GM12878 (cell line): Measurements from ENCODE around the gene GSTP1. TPM values are rescaled to one million over a fixed set of nuclear protein-coding genes. Genes with fewer than 3 reads are reported as not detected.

Experiments used
- ATAC-seq: fragments of 200-7000 bp; cut with Tn5 transposase; 3 replicates; pipeline ENCODE4 v1.9.1; 2020; ENCODE audit warnings: mild to moderate bottlenecking, moderate library complexity
- BruUV-seq: library from RNA; stranded (reverse); fragments of 400-500 nt; replicated peaks from 2 replicates; lab custom pipeline; 2021; lab: Mats Ljungman, UMichigan
- CTCF ChIA-PET: fragments of 300-600 bp; sonication (Branson Sonifier 250); formaldehyde crosslinking; extraction: SDS; loops from one replicate; lab custom pipeline; 2021; ENCODE audit warnings: inconsistent platforms; lab: Yijun Ruan, JAX
- POLR2A ChIA-PET: fragments of 350-600 bp; formaldehyde crosslinking; extraction: SDS; loops from one replicate; lab custom pipeline; 2021; ENCODE audit warnings: inconsistent platforms; lab: Charles Lee
- RAD21 ChIA-PET: fragments of 300-600 bp; sonication (Branson Sonifier 250); formaldehyde crosslinking; loops from one replicate; lab custom pipeline; 2023; ENCODE audit warnings: antibody characterized with exemption; ENCODE audit not compliant: unreplicated experiment; lab: Charles Lee
- SMC1A ChIA-PET: fragments of 300-600 bp; sonication (Branson Sonifier 250); formaldehyde crosslinking; loops from one replicate; lab custom pipeline; 2023; ENCODE audit not compliant: unreplicated experiment, uncharacterized antibody; lab: Charles Lee
- DNase-seq: peaks from one replicate; pipeline ENCODE4 v3.0.0-alpha.2; 2011; ENCODE audit warnings: low read depth, low spot score
- FAIRE-seq: peaks from 3 replicates; lab custom pipeline; 2011; peaks lifted over from hg19 to GRCh38; lab: Jason Lieb, UNC
- H2AFZ ChIP-seq: 2 replicates; pipeline ENCODE4 v1.6.0; 2011; ENCODE audit warnings: low read depth, low read length, control low read depth; ENCODE audit not compliant: control insufficient read depth
- H3K27ac ChIP-seq: 2 replicates; pipeline ENCODE4 v1.5.1; 2011; ENCODE audit warnings: control low read depth; ENCODE audit not compliant: control insufficient read depth, insufficient read depth
- H3K27me3 ChIP-seq, 2 experiments: replicated peaks in 1 of 2; 2 replicates each; pipeline versions ENCODE4 v1.6.0 to v1.6.1; 2011; ENCODE audit warnings: low read length in 1 of 2; ENCODE audit not compliant: control insufficient read depth in 2 of 2, insufficient read depth in 2 of 2
- H3K36me3 ChIP-seq, 2 experiments: 2 replicates each; pipeline ENCODE4 v1.5.1; 2011; ENCODE audit warnings: low read length in 1 of 2; ENCODE audit not compliant: control insufficient read depth in 2 of 2, insufficient read depth in 2 of 2
- H3K4me1 ChIP-seq: 2 replicates; pipeline ENCODE4 v1.6.1; 2011; ENCODE audit warnings: mild to moderate bottlenecking, low read length, moderate library complexity, mixed read lengths; ENCODE audit not compliant: control insufficient read depth, insufficient read depth
- H3K4me2 ChIP-seq: 2 replicates; pipeline ENCODE4 v1.6.0; 2011; ENCODE audit warnings: control low read depth; ENCODE audit not compliant: control insufficient read depth, insufficient read depth
- H3K4me3 ChIP-seq: fragments of 200-600 bp; sonication (generic); 2 replicates; pipeline ENCODE4 v1.5.1; 2016
- H3K79me2 ChIP-seq: 2 replicates; pipeline ENCODE4 v1.6.0; 2011; ENCODE audit warnings: low read length; ENCODE audit not compliant: control insufficient read depth, insufficient read depth
- H3K9ac ChIP-seq: 2 replicates; pipeline ENCODE4 v1.8.0; 2011; ENCODE audit warnings: low read length, control low read depth, mixed read lengths; ENCODE audit not compliant: control insufficient read depth, insufficient read depth
- H3K9me3 ChIP-seq: replicated peaks from 3 replicates; pipeline ENCODE4 v1.5.1; 2011; ENCODE audit warnings: mild to moderate bottlenecking, low read length; ENCODE audit not compliant: control insufficient read depth, insufficient read depth
- H4K20me1 ChIP-seq: 2 replicates; pipeline ENCODE4 v1.6.0; 2011; ENCODE audit not compliant: control insufficient read depth, insufficient read depth
- ATF7 ChIP-seq: fragments of 450-650 bp; IDR thresholded peaks from 2 replicates; pipeline ENCODE4 v1.6.1; 2016; ENCODE audit warnings: low read depth, mild to moderate bottlenecking
- BMI1 ChIP-seq: fragments of 450-650 bp; IDR thresholded peaks from 2 replicates; pipeline ENCODE4 v1.6.1; 2016; ENCODE audit warnings: mild to moderate bottlenecking, moderate library complexity, borderline replicate concordance
- E2F8 ChIP-seq: fragments of 450-650 bp; IDR thresholded peaks from 2 replicates; pipeline ENCODE4 v1.6.1; 2018; ENCODE audit warnings: mild to moderate bottlenecking, low read depth, moderate library complexity; ENCODE audit not compliant: partially characterized antibody
- EP300 ChIP-seq, 2 experiments: fragments of 150-350 bp in 1 of 2; IDR thresholded peaks; 2 replicates each; pipeline ENCODE4 v1.6.1; 2011 to 2012; ENCODE audit warnings: low read depth in 2 of 2, low read length in 2 of 2, borderline replicate concordance in 1 of 2, improper control_type of control experiment in 1 of 2, inconsistent platforms in 1 of 2; ENCODE audit not compliant: control insufficient read depth in 1 of 2
- MXI1 ChIP-seq: fragments of 150-350 bp; IDR thresholded peaks from 2 replicates; pipeline ENCODE4 v1.6.1; 2011; ENCODE audit warnings: low read depth, mild to moderate bottlenecking, inconsistent platforms, low read length, improper control_type of control experiment
- MYB ChIP-seq: fragments of 150-350 bp; IDR thresholded peaks from 2 replicates; pipeline ENCODE4 v1.6.1; 2014; ENCODE audit warnings: mild to moderate bottlenecking, low read depth, low read length, borderline replicate concordance
- POLR2A ChIP-seq: IDR thresholded peaks from 2 replicates; pipeline ENCODE4 v1.6.1; 2011; ENCODE audit warnings: low read depth, mild to moderate bottlenecking, low read length
- SIX5 ChIP-seq: IDR thresholded peaks from 2 replicates; pipeline ENCODE4 v1.6.1; 2011; ENCODE audit warnings: mild to moderate bottlenecking, low read depth, low read length, moderate library complexity; ENCODE audit not compliant: severe bottlenecking
- USF1 ChIP-seq: IDR thresholded peaks from 2 replicates; pipeline ENCODE4 v1.6.1; 2011; ENCODE audit warnings: borderline replicate concordance, low read depth, mild to moderate bottlenecking, moderate library complexity, mixed read lengths, low read length; ENCODE audit not compliant: insufficient read depth; ENCODE audit errors: extremely low read length
- ZNF274 ChIP-seq: IDR thresholded peaks from one replicate; pipeline ENCODE4 v1.8.0; 2011; ENCODE audit not compliant: insufficient read length, insufficient read depth
- ZSCAN29 ChIP-seq: fragments of 450-650 bp; IDR thresholded peaks from 2 replicates; pipeline ENCODE4 v1.6.1; 2017; ENCODE audit warnings: mild to moderate bottlenecking, moderate library complexity
- WGBS: methylation state at CpG from one replicate; pipeline ENCODE4 v1.1.6; 2016; ENCODE audit warnings: low lambda C conversion rate; ENCODE audit not compliant: insufficient replicate concordance, insufficient coverage; ENCODE audit errors: missing lambda C conversion rate; 5-methylcytosine and 5-hydroxymethylcytosine counted together
- in situ Hi-C: fragments of 300-500 bp; cut with MboI; formaldehyde crosslinking; loops from 9 replicates; pipeline ENCODE4 v1.14.3; 2018; ENCODE audit warnings: mixed read lengths
- intact Hi-C: fragments of 100-400 bp; cut with micrococcal nuclease; formaldehyde crosslinking; loops from one replicate; pipeline ENCODE4 v1.14.2; 2022; ENCODE audit not compliant: unreplicated experiment
- polyA plus RNA-seq, 11 experiments: library from polyadenylated mRNA; depleted of rRNA in 4 of 11; unstranded in 6 of 11; stranded (reverse) in 5 of 11; fragments of >200 nt; fragmentation: Nextera tagmentation in 4 of 11; fragmentation: Illumina TruSeq in 1 of 11; extraction: Ambion mirVana in 4 of 11; extraction: Trizol in 1 of 11; gene quantifications; 1 replicate in 1 of 11; 2 replicates in 10 of 11; pipeline versions ENCODE4 v1.2.1 to v1.2.3, GENCODE V29; 2011 to 2016; ENCODE audit warnings: inconsistent platforms in 2 of 11, missing spikeins in 2 of 11, low read depth in 1 of 11
- total RNA-seq, 4 experiments: library from RNA; depleted of rRNA in 3 of 4; stranded (reverse); fragments of >200 nt in 3 of 4; fragmentation: Illumina TruSeq in 1 of 4; extraction: Trizol in 1 of 4; gene quantifications; 2 replicates each; pipeline versions ENCODE4 v1.2.1 to v1.2.3, GENCODE V29; 2013 to 2021

The GSTP1 gene
- total and polyA plus RNA-seq, 10 of the 15 experiments (the other 5 are each of a cell fraction or from before 2014, with no cell fraction given) = 469 to 1,788 (median 955) TPM

GRCh38 chr11:67543585-67543984 lies 40.0 kb upstream of the GSTP1 start:
- in situ Hi-C loops = no loop called here

More at GRCh38 chr11:67543585-67543984, 40.0 kb upstream of the GSTP1 start:
- Histone ChIP-seq H3K9ac (no peak overlapping the region), H3K9me3 (no peaks in the 10 kb centered on the region; the same call in 2 of the 3 replicates), H3K27ac (no peak overlapping the region), H3K27me3 (no peaks in the 10 kb centered on the region; a peak in 1 of 4 replicates), H4K20me1 (no peaks in the 10 kb centered on the region), H3K4me2 (no peak overlapping the region), H3K36me3 (no peaks in the 10 kb centered on the region), H3K4me1 (no peaks in the 10 kb centered on the region), H2AFZ (no peak overlapping the region), H3K4me3 (no peak overlapping the region), H3K79me2 (no peaks in the 10 kb centered on the region)
- intact Hi-C loops = no loop called here
- no peak for DNase-seq
- ChIA-PET CTCF (interaction anchor here (0.6 kb wide), 1 partner anchor 141 kb away, joined by 3 read pairs; no protein-coding TSS in a partner anchor), RAD21 (no interaction called here), SMC1A (no interaction called here), POLR2A (no interaction called here)
- FAIRE-seq = no peak
- WGBS = 48% methylated on average over 2 of the region's 2 CpGs
- no TSS peak for BruUV-seq
- TF ChIP-seq USF1 (no peak), POLR2A (no peak), BMI1 (no peak), EP300 (IDR thresholded peaks at IDR 0.05; ENCODE audit: borderline replicate concordance in 1 of 2, control insufficient read depth in 1 of 2, low read depth in 2 of 2, low read length in 2 of 2) (no peak), MYB (no peak), SIX5 (no peak), E2F8 (no peak), ATF7 (no peak), ZSCAN29 (no peak), MXI1 (no peak), ZNF274 (no peak)
- ATAC-seq = no peak
